H1 (cell line): ENCODE results near the gene ENSA. TPM values are rescaled to one million over a fixed set of nuclear protein-coding genes. Genes with fewer than 3 reads are reported as not detected.

ENCODE experiments used
- ASH2L ChIP-seq: fragments of 200-600, 300-600 bp; sonication (generic); IDR thresholded peaks from one replicate; pipeline ENCODE4 v1.7.1; 2017; ENCODE audit warnings: low read length
- BCL11A ChIP-seq, 2 experiments: IDR thresholded peaks; one replicate each; pipeline ENCODE4 v1.6.1; 2011; ENCODE audit warnings: low read depth in 2 of 2, low read length in 2 of 2, mild to moderate bottlenecking in 2 of 2
- KDM5A ChIP-seq: fragments of 200-600 bp; IDR thresholded peaks from 2 replicates; pipeline ENCODE4 v1.7.1; 2012; ENCODE audit warnings: mild to moderate bottlenecking, low read length, inconsistent platforms, mixed read lengths
- PHF8 ChIP-seq: fragments of 200-600 bp; sonication (generic); conservative IDR thresholded peaks from 2 replicates; pipeline ENCODE4 v1.7.1; 2012; ENCODE audit warnings: low read depth, mild to moderate bottlenecking, inconsistent platforms, low read length, moderate library complexity
- RNF2 ChIP-seq: fragments of 200-900, 300-1000 bp; sonication (generic); IDR thresholded peaks from 2 replicates; pipeline ENCODE4 v1.7.1; 2016; ENCODE audit warnings: borderline replicate concordance, low read depth, mild to moderate bottlenecking, antibody characterized with exemption, low read length; ENCODE audit not compliant: poor library complexity, severe bottlenecking; ENCODE audit errors: missing control alignments
- SIN3A ChIP-seq, 2 experiments: IDR thresholded peaks in 1 of 2; conservative IDR thresholded peaks in 1 of 2; 2 replicates each; pipeline ENCODE4 v1.6.1; 2011 to 2012; ENCODE audit warnings: low read length in 2 of 2, improper control_type of control experiment in 1 of 2, low read depth in 1 of 2, mild to moderate bottlenecking in 1 of 2
- SRF ChIP-seq: IDR thresholded peaks from 2 replicates; pipeline ENCODE4 v1.6.1; 2011; ENCODE audit warnings: mild to moderate bottlenecking, low read depth, low read length, moderate library complexity
- TAF7 ChIP-seq: optimal IDR thresholded peaks from 2 replicates; pipeline ENCODE3; 2011; ENCODE audit warnings: low read depth, mild to moderate bottlenecking, inconsistent platforms, low read length, moderate library complexity, borderline replicate concordance
- TEAD4 ChIP-seq: IDR thresholded peaks from 2 replicates; pipeline ENCODE4 v1.6.1; 2012; ENCODE audit warnings: low read depth, low read length, inconsistent platforms, mixed read lengths
- polyA plus RNA-seq, 7 experiments: library from polyadenylated mRNA; depleted of rRNA in 3 of 7; stranded (reverse) in 5 of 7; unstranded in 2 of 7; fragments of >200 nt in 5 of 7; fragments of 200-250 nt in 2 of 7; gene quantifications; 1 replicate in 5 of 7; 2 replicates in 1 of 7; 4 replicates in 1 of 7; pipeline versions ENCODE4 v1.2.1 to v1.2.3, GENCODE V29; 2011 to 2013; ENCODE audit warnings: missing spikeins in 2 of 7, mixed read lengths in 2 of 7
- total RNA-seq: library from RNA; stranded (reverse); fragmentation: NEBNext Ultra II Directional; extraction: Animal tissue kit (Norgen Biotek cat#: 25700); gene quantifications from 2 replicates; pipeline ENCODE4 v1.2.1, GENCODE V29; 2021
- TF ChIP-seq, protein P1 (sequence below), 3 experiments: IDR thresholded peaks; 1 replicate in 2 of 3; 2 replicates in 1 of 3; pipeline versions ENCODE4 v1.5.1 to v1.6.1; 2011; ENCODE audit warnings: low read length in 3 of 3, mild to moderate bottlenecking in 3 of 3, inconsistent platforms in 2 of 3, low read depth in 1 of 3, moderate library complexity in 1 of 3; ENCODE audit not compliant: insufficient read depth in 1 of 3; ENCODE audit errors: control extremely low read depth in 1 of 3

Gene ENSA
- total and polyA plus RNA-seq, 2 of the 8 experiments (the other 6 are each of a cell fraction or from before 2014, with no cell fraction given) = 48.2 to 229 TPM

DNA sequence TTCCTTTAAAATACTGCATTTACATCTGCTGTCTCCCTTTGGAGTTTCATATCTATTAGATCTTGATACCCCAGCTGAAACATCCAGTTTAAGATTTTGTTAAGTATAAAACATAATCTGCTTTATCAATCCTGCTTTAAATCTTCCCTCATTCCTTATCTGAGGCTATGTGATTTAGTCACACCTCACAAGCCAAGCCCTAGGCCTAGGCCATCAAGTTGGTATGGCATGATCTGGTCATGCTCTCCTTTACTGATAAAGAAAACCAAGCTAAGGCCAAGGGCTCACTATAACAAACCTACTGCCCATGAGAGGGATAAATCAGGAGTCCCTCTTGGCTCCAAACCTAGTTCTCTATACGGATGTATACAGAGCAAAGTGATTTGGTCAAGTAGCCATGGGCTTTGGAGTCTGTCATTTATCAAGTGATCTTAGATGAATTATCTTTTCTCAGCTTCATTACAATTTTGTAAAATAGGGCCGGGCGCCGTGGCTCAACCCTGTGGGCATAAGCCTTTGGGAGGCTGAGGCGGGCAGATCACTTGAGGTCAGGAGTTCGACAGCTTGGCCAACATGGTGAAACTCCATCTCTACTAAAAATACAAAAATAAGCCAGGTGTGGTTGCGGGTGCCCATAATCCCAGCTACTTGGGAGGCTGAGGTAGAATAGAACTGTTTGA, 22.8 kb downstream of the ENSA start (continued):
- TF ChIP-seq, protein P1, sequence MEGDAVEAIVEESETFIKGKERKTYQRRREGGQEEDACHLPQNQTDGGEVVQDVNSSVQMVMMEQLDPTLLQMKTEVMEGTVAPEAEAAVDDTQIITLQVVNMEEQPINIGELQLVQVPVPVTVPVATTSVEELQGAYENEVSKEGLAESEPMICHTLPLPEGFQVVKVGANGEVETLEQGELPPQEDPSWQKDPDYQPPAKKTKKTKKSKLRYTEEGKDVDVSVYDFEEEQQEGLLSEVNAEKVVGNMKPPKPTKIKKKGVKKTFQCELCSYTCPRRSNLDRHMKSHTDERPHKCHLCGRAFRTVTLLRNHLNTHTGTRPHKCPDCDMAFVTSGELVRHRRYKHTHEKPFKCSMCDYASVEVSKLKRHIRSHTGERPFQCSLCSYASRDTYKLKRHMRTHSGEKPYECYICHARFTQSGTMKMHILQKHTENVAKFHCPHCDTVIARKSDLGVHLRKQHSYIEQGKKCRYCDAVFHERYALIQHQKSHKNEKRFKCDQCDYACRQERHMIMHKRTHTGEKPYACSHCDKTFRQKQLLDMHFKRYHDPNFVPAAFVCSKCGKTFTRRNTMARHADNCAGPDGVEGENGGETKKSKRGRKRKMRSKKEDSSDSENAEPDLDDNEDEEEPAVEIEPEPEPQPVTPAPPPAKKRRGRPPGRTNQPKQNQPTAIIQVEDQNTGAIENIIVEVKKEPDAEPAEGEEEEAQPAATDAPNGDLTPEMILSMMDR (IDR thresholded peaks at IDR 0.05; ENCODE audit: control extremely low read depth in 1 of 3, insufficient read depth in 1 of 3, low read depth in 1 of 3, low read length in 3 of 3) = no peak
- TF ChIP-seq KDM5A = no peak
- no peak for TF ChIP-seq BCL11A (IDR thresholded peaks at IDR 0.05; ENCODE audit: low read depth in 2 of 2, low read length in 2 of 2)
- TF ChIP-seq PHF8 = no peak
- no peak for TF ChIP-seq ASH2L
- TF ChIP-seq RNF2 = no peak
- no peak for TF ChIP-seq TEAD4
- TF ChIP-seq TAF7 = no peak
- no peak for TF ChIP-seq SIN3A (conservative IDR thresholded peaks at IDR 0.05 in 1 of 2, IDR thresholded peaks at IDR 0.05 in 1 of 2; ENCODE audit: low read depth in 1 of 2, low read length in 2 of 2)
- no peak for TF ChIP-seq SRF
